HG03064 (cell line): Measurements from ENCODE around the gene TBC1D8B.
"Not testable (repeated sequence)": the region's sequence is repeated elsewhere in the genome, so short reads cannot be mapped to it uniquely, and the experiment has no call there.

ENCODE experiments used
- ATAC-seq: cut with Tn5 transposase; IDR thresholded peaks from one replicate; pipeline ENCODE4 v1.9.1; 2021; ENCODE audit warnings: low read depth; ENCODE audit not compliant: unreplicated experiment

The TBC1D8B gene

DNA sequence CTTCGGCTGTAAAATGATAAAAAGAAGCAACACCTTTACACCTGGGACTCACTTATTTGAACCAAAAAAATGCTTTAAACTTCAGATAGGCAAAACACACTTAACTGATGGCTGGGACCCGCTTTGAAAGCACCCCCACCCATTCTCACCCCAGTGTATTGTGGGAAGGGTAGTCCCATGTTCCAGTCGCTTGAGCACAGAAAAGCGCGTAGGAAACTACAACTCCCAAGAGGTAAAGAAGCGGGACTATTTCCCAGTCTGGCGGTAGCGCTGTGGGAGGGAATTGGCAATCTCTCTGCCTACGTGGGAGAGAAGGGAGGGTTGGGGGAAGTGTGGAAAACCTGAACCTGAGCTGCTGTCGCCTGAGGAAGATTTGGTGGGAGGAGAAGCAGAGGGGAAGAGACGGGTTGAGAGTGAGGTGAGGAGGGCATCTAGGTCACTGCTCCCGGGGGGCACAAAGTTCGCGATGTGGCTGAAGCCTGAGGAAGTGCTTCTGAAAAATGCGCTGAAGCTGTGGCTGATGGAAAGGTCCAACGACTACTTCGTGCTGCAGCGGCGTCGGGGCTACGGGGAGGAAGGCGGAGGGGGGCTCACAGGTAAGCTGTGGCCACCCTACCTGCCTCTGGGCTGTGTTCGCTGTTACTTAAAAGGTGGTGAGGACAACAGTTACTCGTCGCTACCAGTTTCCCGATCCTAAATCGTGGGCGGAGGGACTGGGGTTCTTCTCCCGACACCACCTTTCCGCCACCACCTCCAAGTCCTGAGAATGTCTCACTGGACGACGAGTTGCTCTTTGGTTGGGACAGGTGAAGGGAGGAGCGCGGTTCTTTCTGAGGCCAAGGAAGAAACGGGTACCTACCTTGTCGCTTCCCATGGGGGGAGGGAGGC is at the start of gene TBC1D8B:
Gene TBC1D8B (plus strand): TSS at position 286 of the 888 bp plus-strand sequence. CDS start 181 bp downstream, at position 467.
- peak; percentile 96 for ATAC-seq

DNA sequence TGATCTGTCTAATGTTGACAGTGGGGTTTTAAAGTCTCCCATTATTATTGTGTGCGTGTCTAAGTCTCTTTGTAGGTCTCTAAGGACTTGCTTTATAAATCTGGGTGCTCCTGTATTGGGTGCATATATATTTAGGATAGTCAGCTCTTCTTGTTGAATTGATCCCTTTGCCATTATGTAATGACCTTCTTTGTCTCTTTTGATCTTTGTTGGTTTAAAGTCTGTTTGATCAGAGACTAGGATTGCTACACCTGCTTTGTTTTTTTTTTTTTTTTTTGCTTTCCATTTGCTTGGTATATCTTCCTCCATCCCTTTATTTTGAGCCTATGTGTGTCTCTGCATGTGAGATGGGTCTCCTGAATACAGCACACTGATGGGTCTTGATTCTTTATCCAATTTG is 33.2 kb upstream of the TBC1D8B start:
- not testable (repeated sequence) for ATAC-seq

DNA sequence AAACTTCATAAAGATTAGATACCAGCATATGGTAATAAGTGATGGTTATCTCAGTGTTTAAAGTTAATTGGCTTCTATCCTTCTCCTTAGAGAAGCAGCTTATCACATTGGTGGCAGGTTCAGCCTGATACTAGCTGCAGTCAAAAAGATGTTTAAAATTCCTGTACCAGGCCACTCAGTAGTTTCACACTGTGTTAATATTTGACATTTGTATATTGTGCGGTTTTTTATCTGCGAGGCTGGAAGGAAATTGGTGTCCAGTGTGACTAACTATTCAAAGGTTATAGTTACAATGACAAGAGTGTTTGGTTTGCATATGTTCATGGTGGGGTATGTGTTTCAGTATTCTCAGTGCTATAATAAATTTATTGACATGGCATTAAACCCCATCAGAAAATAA is 27.5 kb upstream of the TBC1D8B start:
- ATAC-seq = no peak

DNA sequence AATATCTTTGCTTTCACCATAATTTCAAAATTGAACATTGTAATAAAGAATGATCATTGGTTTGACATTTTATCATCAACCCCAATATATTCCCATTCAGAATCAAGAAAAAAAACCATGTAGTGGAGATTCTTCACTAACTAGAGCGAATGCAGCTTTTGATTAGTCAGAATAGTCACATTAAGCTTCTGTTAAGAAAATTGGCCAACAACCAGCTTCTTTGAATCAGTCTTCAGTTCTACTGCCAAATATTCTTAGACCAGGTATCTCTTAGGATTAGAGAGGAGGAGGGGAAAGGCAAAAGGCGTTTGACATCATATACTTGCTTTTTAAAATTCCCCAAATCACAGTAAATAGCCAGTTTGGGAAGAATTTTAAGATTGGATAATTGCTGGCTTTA is 22.2 kb upstream of the TBC1D8B start:
- no peak for ATAC-seq

DNA sequence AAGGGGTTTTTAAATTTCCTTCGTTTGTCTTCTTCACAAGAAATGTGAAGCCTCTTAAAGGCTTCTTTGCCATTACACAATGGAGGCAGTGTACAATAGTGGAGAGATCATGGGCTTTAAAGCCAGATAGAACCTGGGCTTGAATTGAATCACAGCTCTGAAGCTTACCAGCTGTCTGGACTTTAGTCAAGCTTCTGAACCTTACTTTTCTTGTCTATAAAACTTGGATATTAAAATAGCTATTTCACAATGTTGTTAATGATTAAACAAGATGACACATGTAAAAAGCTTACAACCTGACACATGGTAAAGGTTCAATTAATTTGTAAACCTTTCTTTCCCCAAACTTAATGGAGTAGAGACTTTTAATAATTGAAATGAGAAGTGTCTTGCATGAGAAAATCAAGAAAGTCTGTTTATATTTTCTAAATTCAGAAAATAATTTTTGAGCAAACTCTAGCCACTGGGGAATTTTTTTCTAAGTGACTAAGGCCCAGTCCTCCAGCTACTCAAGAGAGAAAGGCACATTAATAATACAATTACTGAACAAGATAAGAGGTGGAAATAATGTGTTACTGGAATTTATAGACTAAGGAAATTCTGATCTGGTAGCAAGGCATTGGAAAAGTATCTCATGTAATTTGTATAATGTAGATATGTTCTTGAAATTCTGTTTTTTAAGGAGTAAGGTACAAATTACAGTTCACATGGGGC is 21.7 kb upstream of the TBC1D8B start:
- no peak for ATAC-seq

DNA sequence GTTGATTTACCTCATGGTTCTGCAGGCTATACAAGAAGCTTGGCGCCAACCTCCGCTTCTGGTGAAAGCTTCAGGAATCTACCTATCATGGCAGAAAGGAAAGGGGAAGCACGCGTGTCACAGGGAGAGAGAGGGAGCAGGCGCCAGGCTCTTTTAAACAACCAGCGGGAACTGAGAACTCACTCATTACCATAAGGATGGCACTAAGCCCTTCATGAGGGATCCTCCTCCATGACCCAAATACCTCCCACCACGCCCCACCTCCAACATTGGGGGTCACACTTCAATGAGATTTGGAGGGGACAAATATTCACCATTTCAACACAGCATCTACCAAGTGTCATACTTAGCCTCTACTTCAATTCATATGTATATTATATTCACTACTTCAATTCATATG is 18.8 kb upstream of the TBC1D8B start:
- ATAC-seq = no peak

DNA sequence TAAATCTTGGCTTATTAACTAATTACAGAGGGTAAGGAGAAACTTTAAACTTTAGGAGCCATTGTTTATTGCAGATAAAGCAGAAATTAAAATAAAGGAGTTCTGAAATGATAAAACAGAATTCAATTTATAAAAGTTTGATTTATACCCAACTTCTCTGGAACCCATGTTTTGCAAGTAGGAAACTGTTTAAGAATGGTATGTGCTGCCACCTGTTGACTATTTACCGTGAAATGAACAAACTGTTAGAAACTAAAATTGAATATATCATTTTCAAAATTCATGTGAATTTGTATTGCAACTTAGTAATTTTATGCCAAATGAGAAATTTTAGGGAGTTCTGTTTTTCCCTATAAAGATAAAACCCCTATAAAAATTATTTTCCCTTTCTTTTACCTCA is 11.0 kb upstream of the TBC1D8B start:
- no peak for ATAC-seq

DNA sequence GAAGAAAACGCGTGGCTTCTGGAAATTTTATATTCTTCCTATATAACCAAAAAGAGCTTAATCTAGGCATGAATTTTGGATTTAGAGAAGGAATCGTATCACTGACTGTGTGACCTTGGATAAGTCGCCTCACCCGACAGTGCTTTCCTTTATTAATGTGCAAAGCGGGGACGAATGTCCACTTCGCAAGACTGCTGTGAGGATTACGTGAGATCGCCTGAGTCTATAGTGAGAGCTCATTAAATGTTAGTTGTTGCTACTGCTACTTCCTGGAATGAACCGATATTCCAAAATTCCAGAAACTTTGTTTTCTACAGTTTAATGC is 448 bp upstream of the TBC1D8B start:
- ATAC-seq = peak; percentile 7

DNA sequence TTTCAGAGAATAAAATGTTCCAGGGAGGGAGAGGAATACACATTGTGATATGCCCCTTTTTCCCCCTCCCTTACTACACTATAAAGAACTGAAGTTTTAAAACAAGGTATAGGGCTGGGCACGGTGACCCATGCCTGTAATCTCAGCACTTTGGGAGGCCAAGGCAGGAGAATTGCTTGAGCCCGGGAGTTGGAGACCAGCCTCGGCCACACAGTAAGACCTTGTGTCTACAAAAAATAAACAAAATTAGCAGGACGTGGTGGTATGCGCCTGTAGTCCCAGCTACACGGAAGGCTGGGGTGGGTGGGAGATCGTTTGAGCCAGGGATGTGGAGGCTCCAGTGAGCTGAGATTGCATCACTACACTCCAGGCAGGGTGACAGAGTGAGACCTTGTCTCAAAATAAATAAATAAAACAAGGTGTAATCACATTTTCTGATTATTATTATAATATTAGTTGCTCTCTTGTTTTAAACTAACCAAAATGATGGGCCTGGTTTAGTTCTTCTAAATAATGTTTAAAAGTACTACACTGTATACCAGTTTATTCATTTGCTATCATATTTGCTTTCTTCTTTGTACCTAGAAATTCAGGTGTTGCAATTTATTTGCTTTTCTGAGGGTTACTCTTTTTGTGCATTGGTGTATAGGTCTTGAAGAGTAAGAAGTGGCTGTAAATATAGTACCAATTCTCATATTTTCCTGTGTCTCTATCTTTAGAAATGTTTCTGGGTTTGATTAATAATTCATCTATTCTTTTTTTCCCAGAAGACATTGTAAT is 8.8 kb downstream of the TBC1D8B start:
- ATAC-seq = no peak

DNA sequence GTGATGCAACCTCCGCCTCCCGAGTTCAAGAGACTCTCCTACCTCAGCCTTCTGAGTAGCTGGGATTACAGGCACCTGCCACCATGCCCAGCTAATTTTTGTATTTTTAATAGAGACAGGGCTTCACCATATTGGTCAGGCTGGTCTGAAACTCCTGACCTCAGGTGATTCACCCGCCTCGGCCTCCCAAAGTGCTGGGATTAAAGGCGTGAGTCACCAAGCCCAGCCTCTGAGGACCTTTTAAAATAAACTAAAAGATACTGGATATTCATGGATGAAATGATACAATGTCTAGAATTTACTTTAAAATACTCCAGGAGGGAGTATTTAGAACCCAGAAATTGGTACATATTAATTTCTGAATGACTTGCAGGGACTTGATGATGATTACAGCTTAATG is 10.5 kb downstream of the TBC1D8B start:
- ATAC-seq = not testable (repeated sequence)

DNA sequence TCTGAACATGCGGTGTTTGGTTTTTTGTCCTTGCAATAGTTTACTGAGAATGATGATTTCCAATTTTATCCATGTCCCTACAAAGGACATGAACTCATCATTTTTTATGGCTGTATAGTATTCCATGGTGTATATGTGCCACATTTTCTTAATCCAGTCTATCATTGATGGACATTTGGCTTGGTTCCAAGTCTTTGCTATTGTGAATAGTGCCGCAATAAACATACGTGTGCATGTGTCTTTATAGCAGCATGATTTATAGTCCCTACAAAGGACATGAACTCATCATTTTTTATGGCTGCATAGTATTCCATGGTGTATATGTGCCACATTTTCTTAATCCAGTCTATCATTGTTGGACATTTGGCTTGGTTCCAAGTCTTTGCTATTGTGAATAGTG is 11.6 kb downstream of the TBC1D8B start:
- not testable (repeated sequence) for ATAC-seq

DNA sequence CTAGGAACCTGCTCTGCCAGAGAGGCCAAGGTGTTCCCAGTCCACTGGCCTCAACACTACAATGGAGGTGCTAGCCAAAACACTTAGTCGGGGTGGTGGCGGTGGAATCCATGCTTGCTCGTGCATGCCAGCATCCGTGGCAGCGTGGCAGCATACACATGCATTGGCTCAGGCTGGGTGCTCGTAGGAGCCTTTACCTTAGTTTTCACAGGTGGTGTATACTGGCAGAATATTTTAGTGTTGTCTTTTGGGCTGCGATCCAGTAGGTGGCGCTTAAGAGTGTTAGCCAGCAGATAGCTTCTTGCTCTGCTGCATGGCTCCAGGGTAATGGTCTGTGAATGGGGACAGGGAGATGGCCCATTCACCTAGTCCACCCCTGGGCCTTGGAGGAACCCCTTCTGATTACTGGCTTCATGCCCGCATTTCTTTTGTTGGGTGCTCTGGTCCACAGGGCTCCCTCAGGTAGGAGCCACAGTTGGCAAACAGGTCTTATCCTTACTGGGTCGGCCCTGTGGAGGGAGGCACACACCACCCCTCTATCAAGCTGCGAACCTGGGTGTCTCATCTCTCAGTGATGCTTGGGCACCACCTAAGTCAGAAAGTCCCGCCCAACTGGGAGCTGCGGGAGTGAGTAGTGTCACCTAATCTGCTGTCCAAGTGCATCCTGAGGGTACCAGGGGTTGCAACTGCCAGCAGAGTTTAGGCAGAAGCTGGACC is 60.7 kb downstream of the TBC1D8B start:
- no peak for ATAC-seq

DNA sequence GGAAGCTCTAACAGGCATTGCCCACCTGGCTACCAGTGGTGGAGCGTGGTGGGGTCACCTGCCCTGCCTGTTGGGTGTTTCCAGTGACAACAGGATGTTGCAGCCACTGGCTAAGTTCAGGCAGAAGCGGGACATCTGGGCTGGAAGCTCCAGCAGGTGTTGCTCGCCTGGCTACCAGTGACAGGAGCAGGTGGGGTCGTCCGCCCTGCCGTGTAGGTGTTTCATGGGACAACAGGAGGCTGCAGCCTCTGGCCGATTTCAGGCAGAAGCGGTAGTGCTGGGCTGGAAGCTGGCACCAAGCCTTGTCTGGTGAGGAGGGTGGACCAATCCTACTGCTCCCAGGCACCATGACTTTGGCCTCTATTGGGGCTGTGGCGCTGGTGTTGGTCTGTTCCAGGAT is 61.2 kb downstream of the TBC1D8B start:
- ATAC-seq = no peak

DNA sequence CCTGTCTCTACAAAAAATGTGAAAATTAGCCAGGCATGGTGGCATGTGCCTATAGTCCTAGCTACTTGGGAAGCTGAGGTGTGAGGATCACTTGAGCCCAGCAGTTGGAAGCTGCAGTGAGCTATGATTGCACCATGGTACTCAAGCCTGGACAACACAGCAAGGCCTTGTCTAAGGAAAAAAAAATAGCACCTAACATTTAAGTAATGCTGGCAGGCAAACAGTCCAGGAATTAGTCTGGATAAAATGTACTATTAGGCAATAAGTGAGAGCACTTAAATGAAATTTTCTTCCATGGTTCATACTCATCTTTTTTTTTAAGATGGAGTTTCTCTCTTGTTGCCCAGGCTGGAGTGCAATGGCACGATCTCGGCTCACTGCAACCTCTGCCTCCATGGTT is 70.3 kb downstream of the TBC1D8B start:
- not testable (repeated sequence) for ATAC-seq

DNA sequence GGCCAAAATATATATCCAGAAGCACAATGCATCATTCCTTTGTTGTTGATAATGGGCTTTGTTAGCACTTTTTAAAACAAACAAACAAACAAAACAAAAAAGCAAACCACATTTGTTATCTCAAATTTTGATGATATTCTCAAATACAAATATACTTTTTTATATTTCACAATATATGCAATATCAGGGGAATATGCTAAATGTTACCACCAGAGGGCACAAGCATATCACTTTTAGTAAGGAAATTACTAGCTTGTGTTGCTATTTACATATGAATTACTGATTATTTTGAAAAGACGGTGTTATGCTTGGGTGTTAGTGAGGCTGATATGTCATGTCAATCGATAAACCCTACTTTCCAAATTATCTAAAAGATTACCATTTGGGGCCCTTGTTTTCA is 71.6 kb downstream of the TBC1D8B start:
- no peak for ATAC-seq

DNA sequence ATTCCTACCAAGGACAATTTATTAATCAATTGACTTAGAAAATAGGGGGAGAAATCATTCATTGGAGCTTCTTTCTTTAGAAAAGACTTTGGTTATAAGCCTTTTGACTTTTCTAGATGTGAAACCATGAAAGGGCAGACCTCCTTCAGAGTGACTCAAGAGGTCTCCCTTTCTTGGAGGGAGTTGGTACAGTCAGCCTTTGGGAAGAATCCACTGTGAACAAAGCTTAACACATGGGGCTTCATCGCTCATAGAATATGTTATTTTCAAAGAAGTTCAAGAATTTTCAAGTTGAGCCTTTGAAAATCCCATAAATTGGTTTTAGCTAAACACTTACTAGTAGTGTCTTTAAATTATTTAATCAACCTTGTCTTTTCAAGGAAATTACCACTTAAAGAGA is 72.7 kb downstream of the TBC1D8B start:
- ATAC-seq = no peak

DNA sequence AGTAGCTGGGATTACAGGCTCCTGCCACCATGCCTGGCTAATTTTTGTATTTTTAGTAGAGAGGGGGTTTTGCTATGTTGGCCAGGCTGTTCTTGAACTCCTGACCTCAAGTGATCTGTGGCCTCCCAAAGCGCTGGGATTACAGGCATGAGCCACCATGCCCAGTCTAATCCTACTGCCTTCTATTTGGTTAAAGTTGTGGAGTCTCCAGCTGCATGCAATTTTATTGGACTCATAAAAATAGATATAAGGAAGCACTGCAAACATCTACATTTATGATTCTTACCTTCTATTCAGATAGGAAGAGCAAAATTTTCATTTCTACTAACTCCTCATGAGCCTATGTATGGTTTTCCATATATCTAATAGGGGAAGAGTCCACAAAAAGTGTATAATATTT is 87.0 kb downstream of the TBC1D8B start:
- no peak for ATAC-seq

DNA sequence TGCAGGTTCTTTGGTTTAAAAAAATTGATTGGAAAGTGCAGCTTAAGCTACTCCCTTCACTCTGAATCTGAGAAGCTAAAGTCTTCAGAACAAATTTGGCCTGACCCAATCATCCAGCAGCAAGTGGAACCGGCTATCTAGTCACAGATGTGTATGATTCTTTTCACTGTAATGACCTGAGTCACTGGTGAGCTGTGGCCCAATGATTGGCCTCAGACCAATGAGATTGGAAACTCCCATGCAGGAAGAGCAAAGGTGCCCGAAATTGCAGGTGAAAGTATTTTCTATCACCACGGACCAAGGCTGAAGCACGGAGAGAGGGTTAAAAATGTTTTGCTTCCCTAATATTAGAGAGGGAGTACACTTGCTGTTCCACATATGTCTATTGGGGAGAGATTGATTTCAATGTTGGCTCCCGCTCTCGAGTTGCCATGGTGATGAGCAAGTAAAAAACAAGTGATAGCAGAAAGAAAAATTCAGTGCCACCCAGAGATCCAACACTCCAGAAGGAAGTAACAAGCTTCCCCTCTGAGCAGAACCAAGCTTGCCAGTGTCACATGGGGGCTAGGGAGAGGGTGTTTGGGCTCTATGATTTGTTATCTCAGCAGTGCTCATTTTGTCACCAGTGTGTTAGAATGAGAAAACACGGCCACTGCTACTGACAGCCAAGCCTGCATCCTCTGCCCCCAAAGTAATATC is 89.4 kb downstream of the TBC1D8B start:
- ATAC-seq = no peak

DNA sequence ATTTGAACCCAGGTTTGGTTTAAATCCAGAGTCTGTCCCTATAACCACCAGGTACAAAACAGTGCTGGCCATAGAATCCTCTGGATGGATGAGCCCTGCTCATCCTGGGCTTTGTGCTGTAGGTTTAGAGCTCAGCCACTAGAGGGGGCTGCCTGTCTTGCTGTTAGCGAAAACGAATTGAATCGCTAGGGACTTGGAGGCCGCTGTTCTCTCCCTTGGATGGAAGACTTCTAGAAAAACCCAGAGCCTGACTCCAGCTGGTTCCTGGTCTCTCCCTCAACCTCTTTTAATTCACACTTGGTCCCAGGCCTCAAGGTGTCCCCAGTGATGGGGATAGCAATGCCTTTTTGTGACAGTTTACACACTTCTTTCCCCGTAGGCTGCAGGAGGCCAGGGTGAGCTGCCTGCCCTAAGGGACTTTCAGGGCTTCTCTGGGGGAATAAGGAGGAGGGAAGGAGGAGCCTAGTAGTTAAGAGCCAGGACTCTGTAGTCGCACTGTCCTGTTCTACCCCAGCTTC is 92.0 kb downstream of the TBC1D8B start:
- peak; percentile 87 for ATAC-seq

DNA sequence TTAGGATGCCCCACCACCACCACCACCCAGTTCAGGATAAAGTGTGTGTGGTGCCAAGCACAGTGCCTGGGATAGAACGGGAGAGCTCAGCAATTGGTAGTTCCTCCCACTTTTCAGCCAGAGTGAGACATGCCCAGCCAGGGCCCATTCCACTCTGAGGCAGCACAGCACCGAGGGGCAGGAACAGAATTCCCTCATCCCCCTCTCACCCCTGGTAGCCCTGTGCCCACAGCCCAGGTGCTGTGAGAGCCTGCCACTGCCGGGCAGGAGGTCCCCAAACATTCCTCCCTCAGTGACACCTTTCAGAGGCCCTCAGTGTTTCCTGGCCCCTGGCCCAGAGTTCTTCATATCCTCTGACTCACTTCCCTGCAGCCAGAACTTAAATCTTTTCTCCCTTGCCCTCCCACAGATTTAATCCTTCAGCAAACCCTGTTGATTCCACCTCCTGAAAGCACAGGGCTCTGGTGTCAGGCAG is 92.5 kb downstream of the TBC1D8B start:
- ATAC-seq = no peak
